GM19023 (cell line): ENCODE measurements around the gene ANKRD13D.

ENCODE experiments used
- ATAC-seq: cut with Tn5 transposase; IDR thresholded peaks from one replicate; pipeline ENCODE4 v1.9.1; 2021; ENCODE audit warnings: mild to moderate bottlenecking, moderate library complexity; ENCODE audit not compliant: unreplicated experiment

Gene ANKRD13D

GRCh38 chr11:67273260-67273990 lies 15.7 kb upstream of the ANKRD13D start:
- ATAC-seq: no peak

DNA sequence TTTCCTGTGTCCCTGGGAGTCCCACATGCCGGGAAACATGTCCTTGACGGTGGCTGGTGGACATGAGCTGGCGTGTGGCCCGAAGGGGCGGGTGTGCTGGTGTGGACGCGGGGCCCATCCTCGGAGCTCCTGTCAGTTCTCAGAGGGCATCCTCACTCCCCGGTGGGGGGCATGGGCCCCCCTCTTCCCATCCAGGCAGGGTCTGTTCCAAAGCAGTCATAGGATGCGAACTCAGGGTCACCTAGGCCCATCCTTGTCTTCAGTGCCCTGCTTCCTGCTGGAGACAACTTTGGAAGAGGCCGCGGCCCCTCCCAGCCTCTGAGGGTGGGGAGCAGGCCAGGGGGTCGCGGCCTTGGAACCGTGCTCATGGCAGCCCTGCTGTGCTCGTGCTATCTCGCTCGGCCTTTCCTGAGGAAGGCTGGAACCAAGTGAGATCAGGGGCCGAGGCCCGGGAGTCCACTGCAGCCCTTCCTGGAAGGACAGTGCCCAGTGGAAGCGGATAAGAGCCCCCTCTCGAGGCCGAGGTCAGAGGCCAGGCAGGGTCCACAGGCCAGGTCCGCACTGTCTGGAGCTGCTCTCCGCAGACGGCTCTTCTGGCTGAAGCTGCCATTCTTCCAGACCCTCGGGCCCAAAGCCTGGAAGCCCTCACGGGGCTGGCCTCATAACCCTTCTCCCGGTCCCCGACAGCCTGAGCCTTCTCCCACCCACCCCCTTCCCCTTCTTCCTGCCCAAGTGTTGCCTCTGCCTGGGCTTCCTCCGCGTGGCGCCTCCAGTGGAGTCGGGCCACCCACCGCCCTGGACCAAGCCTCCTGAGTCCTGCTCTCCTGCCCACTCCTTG lies 14.1 kb upstream of the ANKRD13D start:
- no peak for ATAC-seq

DNA sequence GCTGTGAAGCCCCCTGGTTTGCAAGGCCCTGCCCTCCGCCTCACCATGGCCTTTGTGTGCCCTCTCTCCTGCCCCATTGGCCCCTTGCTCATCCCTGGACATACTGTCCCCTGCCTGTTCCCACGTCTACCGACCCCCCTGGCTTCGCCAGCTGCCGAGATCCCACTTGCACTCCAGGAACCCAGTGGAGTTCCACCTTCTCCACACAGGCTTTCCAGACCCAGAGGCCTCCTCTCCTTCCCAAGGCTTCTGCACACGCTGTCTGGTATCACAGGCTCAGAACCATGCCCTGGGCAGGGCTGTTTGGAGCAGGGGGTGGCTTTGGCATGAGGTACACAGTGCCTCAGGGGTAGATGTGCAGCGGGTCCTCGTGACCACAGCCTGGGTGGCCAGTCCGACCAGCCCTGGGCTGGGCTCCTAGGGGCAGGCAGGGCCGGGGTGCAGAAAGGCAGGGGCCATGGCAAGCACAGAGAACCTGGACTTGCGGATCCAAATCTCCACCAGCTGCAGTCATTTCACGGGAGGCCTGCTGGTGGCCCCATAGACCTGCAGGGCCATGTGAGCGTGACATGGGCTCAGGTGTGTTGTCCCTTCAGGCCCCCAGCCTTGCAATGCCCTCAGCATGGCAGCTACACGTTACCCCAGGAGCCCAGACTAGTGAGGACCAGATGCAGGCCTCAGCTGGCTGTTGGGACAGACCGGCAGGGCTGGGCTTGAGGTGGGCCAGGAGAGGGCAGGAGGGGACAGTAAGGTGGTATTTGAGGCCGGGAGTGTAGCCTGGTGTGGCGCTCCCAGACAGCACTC lies 13.3 kb upstream of the ANKRD13D start:
- ATAC-seq: no peak

GRCh38 chr11:67276781-67277230 lies 12.3 kb upstream of the ANKRD13D start:
- ATAC-seq: peak; percentile 11

- peak; percentile 89 for ATAC-seq
Observed at GRCh38 chr11:67277231-67277961, 11.7 kb upstream of the ANKRD13D start.

DNA sequence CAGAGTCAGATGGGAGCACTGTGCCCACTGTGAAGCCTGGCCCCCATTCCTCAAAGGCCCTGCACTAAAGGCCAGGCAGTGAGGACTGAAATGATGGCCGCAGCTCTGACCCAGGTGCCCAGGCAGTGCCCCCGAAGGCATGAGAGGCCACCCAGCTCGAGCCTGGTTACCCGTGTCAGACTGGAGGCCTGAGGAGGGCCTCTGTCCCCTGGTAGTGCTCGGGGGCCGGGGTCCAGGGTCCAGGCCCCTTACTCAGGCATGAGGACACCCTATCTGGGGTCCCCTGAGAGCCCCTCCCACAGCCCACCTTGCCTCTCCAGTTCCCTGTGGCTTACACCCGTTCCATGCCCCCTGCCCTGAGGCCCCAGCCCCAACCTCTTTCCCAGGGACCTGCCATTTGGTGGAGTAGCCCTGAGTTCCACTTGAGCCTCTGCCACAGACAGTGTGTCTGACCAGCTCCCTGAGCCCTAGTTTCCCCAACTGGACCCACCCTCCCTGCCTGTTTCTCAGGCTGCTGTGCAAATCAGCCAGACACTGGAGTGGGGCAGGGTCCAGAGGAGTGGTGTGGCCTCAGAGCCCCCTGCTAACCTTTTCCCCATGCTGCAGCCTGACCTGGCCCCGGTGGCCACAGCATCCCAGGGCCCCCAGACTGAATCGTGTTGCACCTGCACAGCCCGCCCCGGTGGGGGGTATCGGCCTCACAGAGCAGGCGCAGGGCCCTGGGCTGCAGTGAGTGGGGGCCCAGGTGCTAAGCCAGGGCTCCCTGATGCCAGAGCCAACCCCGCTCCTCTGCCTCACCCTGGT lies 10.8 kb upstream of the ANKRD13D start:
- no peak for ATAC-seq

GRCh38 chr11:67278939-67279588 lies 10.0 kb upstream of the ANKRD13D start:
- ATAC-seq: no peak

DNA sequence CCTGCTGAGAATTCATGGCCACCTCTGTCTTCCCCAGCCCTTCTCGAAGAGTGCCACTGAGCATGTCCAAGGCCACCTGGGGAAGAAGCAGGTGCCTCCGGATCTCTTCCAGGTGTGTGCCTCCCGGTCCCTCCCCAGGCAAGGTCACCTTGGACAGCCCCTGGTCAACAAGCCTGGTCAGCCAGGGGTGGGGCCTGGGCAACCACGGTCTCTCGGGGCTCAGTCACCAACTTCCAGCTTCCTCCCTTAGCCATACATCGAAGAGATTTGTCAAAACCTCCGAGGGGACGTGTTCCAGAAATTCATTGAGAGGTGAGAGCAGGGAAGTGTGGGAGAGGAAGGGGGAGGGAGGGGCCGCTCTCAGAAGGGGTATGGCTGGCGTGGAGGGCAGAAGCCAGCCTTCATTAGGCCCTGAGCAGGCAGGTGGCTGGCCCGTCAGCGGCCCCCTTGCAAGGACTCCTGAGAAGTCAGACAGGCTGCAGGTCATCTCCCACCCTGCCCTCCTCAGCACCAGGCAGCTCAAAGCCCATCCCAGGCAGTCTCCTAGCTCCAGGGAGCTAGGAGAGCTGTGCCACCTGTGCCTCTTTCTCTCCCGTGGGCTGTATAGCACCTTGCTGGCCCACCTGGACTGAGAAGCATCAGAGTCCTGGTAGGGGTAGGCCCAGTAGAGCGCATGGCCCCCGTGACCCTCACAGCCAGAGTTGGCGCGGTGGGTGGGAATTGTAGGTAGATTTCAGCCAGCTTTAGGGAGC lies 9.3 kb upstream of the ANKRD13D start:
- no peak for ATAC-seq

DNA sequence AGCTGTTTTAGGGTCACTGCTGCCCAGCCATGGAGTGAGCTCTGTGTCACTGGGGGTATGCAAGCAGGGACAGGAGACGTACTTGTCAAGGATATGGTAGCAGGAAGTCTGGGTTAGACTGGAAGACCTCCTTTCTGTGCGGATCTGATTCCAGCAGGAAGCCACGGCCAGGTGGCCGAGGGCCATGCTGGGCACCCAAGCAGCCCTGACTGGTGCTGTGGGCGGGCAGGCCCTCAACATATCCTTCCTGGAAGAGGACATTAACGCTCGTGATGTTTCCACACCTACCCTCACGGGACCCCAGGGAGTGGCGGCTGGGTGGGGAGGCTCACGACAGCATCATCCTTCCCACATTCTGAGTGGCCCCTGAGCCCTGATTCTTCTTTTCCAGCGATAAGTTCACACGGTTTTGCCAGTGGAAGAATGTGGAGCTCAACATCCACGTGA lies 8.7 kb upstream of the ANKRD13D start:
- no peak for ATAC-seq

DNA sequence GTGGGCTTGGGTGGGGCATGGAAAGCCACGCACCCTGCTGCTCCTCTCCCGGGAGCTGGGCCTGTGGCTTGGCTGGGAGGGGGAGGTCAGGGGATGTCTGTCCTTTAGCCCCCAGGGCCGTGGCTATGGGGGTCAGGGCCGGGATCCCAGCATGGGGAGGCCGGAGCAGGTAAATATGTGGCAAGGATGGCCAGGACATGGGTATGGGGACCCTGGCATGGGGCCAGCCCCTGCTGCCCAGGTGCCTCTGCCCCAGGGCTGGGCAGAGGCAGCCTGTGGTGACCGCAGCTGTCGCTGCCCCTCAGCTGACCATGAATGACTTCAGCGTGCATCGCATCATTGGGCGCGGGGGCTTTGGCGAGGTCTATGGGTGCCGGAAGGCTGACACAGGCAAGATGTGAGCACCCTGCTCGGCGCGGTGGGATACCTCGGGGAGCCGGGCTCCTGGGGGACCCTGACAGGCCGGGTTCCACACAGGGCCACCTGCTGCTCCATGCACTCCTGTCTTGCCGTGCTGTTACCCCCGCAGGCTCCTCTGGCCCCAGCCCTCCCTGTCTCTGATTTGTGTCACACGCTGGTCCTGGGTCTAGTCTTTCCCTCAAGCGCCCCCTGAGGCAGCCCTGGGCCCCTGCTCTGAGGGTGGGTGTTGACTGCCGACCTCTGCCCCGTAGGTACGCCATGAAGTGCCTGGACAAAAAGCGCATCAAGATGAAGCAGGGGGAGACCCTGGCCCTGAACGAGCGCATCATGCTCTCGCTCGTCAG lies 8.1 kb upstream of the ANKRD13D start:
- no peak for ATAC-seq

DNA sequence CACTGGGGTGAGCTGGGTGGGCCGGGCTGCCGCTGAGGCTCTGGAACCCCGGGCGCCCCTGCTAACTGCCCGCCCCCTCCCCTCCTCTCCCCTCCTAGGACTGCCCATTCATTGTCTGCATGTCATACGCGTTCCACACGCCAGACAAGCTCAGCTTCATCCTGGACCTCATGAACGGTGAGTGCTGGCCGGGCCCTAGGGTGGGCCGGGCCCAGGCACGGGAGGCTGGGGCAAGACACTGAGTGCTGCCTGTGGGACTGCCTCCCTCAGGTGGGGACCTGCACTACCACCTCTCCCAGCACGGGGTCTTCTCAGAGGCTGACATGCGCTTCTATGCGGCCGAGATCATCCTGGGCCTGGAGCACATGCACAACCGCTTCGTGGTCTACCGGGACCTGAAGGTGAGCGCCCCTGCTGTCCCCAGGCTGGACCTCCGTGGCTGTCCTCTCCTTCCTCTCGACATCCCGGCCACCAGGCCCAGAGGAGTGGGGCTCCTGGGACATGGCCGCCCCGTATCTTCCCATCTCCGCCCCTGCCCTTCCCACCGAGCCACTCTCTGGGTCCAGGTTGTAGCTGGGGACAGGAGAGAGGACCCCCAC lies 7.5 kb upstream of the ANKRD13D start:
- no peak for ATAC-seq

- no peak for ATAC-seq
Observed at GRCh38 chr11:67282155-67282875, 6.8 kb upstream of the ANKRD13D start.

DNA sequence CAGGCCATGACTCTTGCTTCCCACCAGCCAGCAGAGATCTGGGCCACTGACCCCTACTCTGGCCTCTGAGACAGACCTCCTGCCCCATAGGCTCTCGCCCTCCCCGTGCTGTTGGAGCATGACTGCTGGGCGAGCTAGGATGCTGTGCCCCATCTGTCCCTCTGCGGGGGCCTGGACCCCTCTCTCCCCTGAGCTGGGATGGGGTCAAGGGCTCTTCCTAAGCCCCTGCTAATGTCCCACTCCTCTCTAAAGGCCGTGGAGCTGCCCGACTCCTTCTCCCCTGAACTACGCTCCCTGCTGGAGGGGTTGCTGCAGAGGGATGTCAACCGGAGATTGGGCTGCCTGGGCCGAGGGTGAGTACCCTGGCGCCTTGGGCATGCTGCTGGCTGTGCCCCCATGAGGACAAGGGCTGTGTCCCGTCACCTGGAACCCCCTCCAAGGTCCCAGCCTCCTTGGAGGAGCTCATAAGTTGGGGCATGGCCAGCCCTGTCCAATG lies 6.2 kb upstream of the ANKRD13D start:
- no peak for ATAC-seq

- ATAC-seq: no peak
Observed at GRCh38 chr11:67283481-67283963, 5.6 kb upstream of the ANKRD13D start.

DNA sequence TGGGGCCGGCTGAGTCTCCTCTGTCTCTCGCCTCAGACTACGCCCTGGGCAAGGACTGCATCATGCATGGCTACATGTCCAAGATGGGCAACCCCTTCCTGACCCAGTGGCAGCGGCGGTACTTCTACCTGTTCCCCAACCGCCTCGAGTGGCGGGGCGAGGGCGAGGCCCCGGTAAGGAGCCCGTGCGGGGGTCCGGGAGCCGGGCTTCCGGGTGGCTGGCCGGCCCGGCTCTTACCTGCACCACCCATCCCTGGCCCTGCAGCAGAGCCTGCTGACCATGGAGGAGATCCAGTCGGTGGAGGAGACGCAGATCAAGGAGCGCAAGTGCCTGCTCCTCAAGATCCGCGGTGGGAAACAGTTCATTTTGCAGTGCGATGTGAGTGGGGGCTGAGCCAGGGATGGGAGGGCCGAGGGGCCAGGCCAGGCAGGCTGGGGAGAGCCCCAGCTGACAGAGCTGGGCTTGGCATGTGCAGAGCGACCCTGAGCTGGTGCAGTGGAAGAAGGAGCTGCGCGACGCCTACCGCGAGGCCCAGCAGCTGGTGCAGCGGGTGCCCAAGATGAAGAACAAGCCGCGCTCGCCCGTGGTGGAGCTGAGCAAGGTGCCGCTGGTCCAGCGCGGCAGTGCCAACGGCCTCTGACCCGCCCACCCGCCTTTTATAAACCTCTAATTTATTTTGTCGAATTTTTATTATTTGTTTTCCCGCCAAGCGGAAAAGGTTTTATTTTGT lies 4.1 kb upstream of the ANKRD13D start:
- ATAC-seq: no peak
